ENCODE data around the gene SFXN3. TPM values are rescaled to one million over a fixed set of nuclear protein-coding genes. Genes with fewer than 3 reads are reported as not detected.

The SFXN3 gene
- total RNA-seq, 1 experiment from 2014 or later: 5.6 TPM

- peak; percentile 46; the same call in 1 of the 2 replicates for TF ChIP-seq TEAD1 (CRISPR knock-in tag; IDR thresholded peaks at IDR 0.05)
Measured at GRCh38 chr10:100998991-100999741, 31.9 kb upstream of the SFXN3 start (continued).

GRCh38 chr10:100999742-101000126 is 31.3 kb upstream of the SFXN3 start, which contains the start of gene LZTS2:
LZTS2 (plus strand) TSS chr10:100999808; CDS start chr10:101002539, 2,731 bp downstream.
- ATAC-seq (peak; percentile 0; the same call in 1 of the 2 replicates), DNase-seq (ENCODE audit: low spot score) (no peak)
- CTCF ChIA-PET: interaction anchor here (0.6 to 13.4 kb wide), 12 partner anchors 9 to 400 kb away, joined by 3 to 277 read pairs (median 4); partner anchors contain the start of genes PDZD7, SEMA4G and SFXN3
- TF ChIP-seq, protein P1, sequence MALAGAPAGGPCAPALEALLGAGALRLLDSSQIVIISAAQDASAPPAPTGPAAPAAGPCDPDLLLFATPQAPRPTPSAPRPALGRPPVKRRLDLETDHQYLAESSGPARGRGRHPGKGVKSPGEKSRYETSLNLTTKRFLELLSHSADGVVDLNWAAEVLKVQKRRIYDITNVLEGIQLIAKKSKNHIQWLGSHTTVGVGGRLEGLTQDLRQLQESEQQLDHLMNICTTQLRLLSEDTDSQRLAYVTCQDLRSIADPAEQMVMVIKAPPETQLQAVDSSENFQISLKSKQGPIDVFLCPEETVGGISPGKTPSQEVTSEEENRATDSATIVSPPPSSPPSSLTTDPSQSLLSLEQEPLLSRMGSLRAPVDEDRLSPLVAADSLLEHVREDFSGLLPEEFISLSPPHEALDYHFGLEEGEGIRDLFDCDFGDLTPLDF (CRISPR knock-in tag; IDR thresholded peaks at IDR 0.05): no peak
- TF ChIP-seq ATF6 (CRISPR knock-in tag; IDR thresholded peaks at IDR 0.05) (no peak), HMGA2 (CRISPR knock-in tag; IDR thresholded peaks at IDR 0.05) (no peak), RORB (CRISPR knock-in tag; IDR thresholded peaks at IDR 0.05) (no peak), ERG (CRISPR knock-in tag; IDR thresholded peaks at IDR 0.05) (no peak), EMX1 (CRISPR knock-in tag; IDR thresholded peaks at IDR 0.05) (no peak), PREB (CRISPR knock-in tag; IDR thresholded peaks at IDR 0.05; ENCODE audit: borderline replicate concordance) (no peak), TCF7 (CRISPR knock-in tag; IDR thresholded peaks at IDR 0.05; ENCODE audit: low read depth) (no peak), JAZF1 (CRISPR knock-in tag; IDR thresholded peaks at IDR 0.05) (no peak)
- TF ChIP-seq, protein P2, sequence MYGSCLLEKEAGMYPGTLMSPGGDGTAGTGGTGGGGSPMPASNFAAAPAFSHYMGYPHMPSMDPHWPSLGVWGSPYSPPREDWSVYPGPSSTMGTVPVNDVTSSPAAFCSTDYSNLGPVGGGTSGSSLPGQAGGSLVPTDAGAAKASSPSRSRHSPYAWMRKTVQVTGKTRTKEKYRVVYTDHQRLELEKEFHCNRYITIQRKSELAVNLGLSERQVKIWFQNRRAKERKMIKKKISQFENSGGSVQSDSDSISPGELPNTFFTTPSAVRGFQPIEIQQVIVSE (CRISPR knock-in tag; IDR thresholded peaks at IDR 0.05; ENCODE audit: borderline replicate concordance): no peak
- TF ChIP-seq, protein P3, sequence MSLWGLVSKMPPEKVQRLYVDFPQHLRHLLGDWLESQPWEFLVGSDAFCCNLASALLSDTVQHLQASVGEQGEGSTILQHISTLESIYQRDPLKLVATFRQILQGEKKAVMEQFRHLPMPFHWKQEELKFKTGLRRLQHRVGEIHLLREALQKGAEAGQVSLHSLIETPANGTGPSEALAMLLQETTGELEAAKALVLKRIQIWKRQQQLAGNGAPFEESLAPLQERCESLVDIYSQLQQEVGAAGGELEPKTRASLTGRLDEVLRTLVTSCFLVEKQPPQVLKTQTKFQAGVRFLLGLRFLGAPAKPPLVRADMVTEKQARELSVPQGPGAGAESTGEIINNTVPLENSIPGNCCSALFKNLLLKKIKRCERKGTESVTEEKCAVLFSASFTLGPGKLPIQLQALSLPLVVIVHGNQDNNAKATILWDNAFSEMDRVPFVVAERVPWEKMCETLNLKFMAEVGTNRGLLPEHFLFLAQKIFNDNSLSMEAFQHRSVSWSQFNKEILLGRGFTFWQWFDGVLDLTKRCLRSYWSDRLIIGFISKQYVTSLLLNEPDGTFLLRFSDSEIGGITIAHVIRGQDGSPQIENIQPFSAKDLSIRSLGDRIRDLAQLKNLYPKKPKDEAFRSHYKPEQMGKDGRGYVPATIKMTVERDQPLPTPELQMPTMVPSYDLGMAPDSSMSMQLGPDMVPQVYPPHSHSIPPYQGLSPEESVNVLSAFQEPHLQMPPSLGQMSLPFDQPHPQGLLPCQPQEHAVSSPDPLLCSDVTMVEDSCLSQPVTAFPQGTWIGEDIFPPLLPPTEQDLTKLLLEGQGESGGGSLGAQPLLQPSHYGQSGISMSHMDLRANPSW (CRISPR knock-in tag; conservative IDR thresholded peaks at IDR 0.05; ENCODE audit: low read depth): no peak
- H3K4me3 Mint-ChIP-seq: peak within 1 kb of the TSS; percentile 85
- POLR2A ChIA-PET: interaction anchor here (1.8 to 3.4 kb wide), 2 partner anchors 8 to 15 kb away, joined by 5 to 14 read pairs; no protein-coding TSS in a partner anchor
- H3K36me3 Mint-ChIP-seq: peaks cover 5% of the 10 kb centered on the region
- H3K4me1 Mint-ChIP-seq: peaks cover 27% of the 10 kb centered on the region
- no peaks in the 10 kb centered on the region for H3K27me3 Mint-ChIP-seq (ENCODE audit: low read depth)
- peak within 1 kb of the TSS; percentile 95 for H3K27ac Mint-ChIP-seq
- H3K9me3 Mint-ChIP-seq: no peaks in the 10 kb centered on the region

Data from WTC11 (cell line).